HCT116 (cell line): ENCODE measurements around the gene HNF4A.

ENCODE experiments used
- CTCF ChIP-seq, 3 experiments: fragments of 200-600 bp in 1 of 3; sonication (generic) in 1 of 3; IDR thresholded peaks in 2 of 3; conservative IDR thresholded peaks in 1 of 3; 2 replicates each; pipeline ENCODE4 v1.5.1; 2012 to 2017; ENCODE audit warnings: low read depth in 2 of 3, low read length in 2 of 3, antibody characterized with exemption in 1 of 3, borderline replicate concordance in 1 of 3, control low read depth in 1 of 3, mild to moderate bottlenecking in 1 of 3, mixed read lengths in 1 of 3, mixed run types in 1 of 3, moderate library complexity in 1 of 3; ENCODE audit not compliant: insufficient read depth in 1 of 3
- EZH2phosphoT487 ChIP-seq: fragments of 200-600 bp; IDR thresholded peaks from 2 replicates; pipeline ENCODE4 v1.6.1; 2018; ENCODE audit warnings: antibody characterized with exemption, borderline replicate concordance
- POLR2AphosphoS5 ChIP-seq: IDR thresholded peaks from 2 replicates; pipeline ENCODE4 v1.6.1; 2011; ENCODE audit warnings: mild to moderate bottlenecking, low read depth, low read length, moderate library complexity

GRCh38 chr20:44382641-44383040 lies 27.1 kb downstream of the HNF4A start:
- TF ChIP-seq POLR2AphosphoS5 = no peak
- TF ChIP-seq CTCF (IDR thresholded peaks at IDR 0.05 in 2 of 3, conservative IDR thresholded peaks at IDR 0.05 in 1 of 3; ENCODE audit: borderline replicate concordance in 1 of 3, insufficient read depth in 1 of 3, low read depth in 2 of 3, low read length in 2 of 3) = no peak
- no peak for TF ChIP-seq EZH2phosphoT487
